HepG2 (cell line): Measurements from ENCODE around the gene NOA1. TPM values are rescaled to one million over a fixed set of nuclear protein-coding genes. Genes with fewer than 3 reads are reported as not detected.

ENCODE experiments used
- FOXA1 ChIP-seq, 2 experiments: fragments of 450-650 bp in 1 of 2; sonication (generic) in 1 of 2; formaldehyde crosslinking in 1 of 2; IDR thresholded peaks; 2 replicates each; pipeline versions ENCODE4 v1.4.0 to v1.6.1; 2016 to 2020; ENCODE audit warnings: missing genetic modification reagents in 1 of 2
- ISL2 ChIP-seq: sonication (generic); formaldehyde crosslinking; IDR thresholded peaks from 2 replicates; pipeline ENCODE4 v1.5.0; 2020; ENCODE audit warnings: missing genetic modification reagents
- TBL1XR1 ChIP-seq: fragments of 150-350 bp; IDR thresholded peaks from 2 replicates; pipeline ENCODE4 v1.6.1; 2014; ENCODE audit warnings: borderline replicate concordance, low read length; ENCODE audit not compliant: partially characterized antibody
- TOE1 ChIP-seq: sonication (generic); formaldehyde crosslinking; IDR thresholded peaks from 2 replicates; pipeline ENCODE4 v1.4.0; 2020; ENCODE audit warnings: mild to moderate bottlenecking, missing genetic modification reagents
- ZMYM4 ChIP-seq: sonication (generic); formaldehyde crosslinking; IDR thresholded peaks from 2 replicates; pipeline ENCODE4 v1.8.1; 2023; ENCODE audit warnings: mild to moderate bottlenecking, missing genetic modification reagents
- ZNF839 ChIP-seq: sonication (generic); formaldehyde crosslinking; IDR thresholded peaks from 2 replicates; pipeline ENCODE4 v1.4.0; 2020; ENCODE audit warnings: missing genetic modification reagents, mild to moderate bottlenecking, borderline replicate concordance
- ZSCAN25 ChIP-seq: sonication (generic); formaldehyde crosslinking; IDR thresholded peaks from 2 replicates; pipeline ENCODE4 v1.8.0; 2022; ENCODE audit warnings: mild to moderate bottlenecking, missing genetic modification reagents
- polyA plus RNA-seq, 8 experiments: library from polyadenylated mRNA; depleted of rRNA in 3 of 8; stranded (reverse) in 7 of 8; unstranded in 1 of 8; fragments of >200 nt; fragmentation: Illumina TruSeq in 4 of 8; extraction: Trizol in 4 of 8; gene quantifications; 2 replicates each; pipeline versions ENCODE4 v1.2.1 to v1.2.3, GENCODE V29; 2011 to 2016; ENCODE audit warnings: low read depth in 4 of 8, missing spikeins in 1 of 8, mixed read lengths in 1 of 8; ENCODE audit not compliant: insufficient read depth in 1 of 8
- total RNA-seq, 5 experiments: library from RNA; depleted of rRNA; stranded (reverse); fragments of >200 nt; fragmentation: Illumina TruSeq; extraction: Trizol; gene quantifications; 2 replicates each; pipeline ENCODE4 v1.2.3, GENCODE V29; 2016; ENCODE audit warnings: low read depth in 1 of 5
- TF ChIP-seq, protein P1 (sequence below): sonication (generic); formaldehyde crosslinking; IDR thresholded peaks from 2 replicates; pipeline ENCODE4 v1.5.1; 2020; ENCODE audit warnings: missing genetic modification reagents, mild to moderate bottlenecking, borderline replicate concordance
- TF ChIP-seq, protein P2 (sequence below): sonication (generic); formaldehyde crosslinking; conservative IDR thresholded peaks from 2 replicates; pipeline ENCODE4 v1.8.0; 2022; ENCODE audit warnings: low read depth, missing genetic modification reagents
- TF ChIP-seq, protein P3 (sequence below): IDR thresholded peaks from 2 replicates; pipeline ENCODE4 v1.6.1; 2016; ENCODE audit warnings: low read depth
- TF ChIP-seq, protein P4 (sequence below): sonication (generic); formaldehyde crosslinking; IDR thresholded peaks from 2 replicates; pipeline ENCODE4 v1.4.0; 2020; ENCODE audit warnings: mild to moderate bottlenecking, missing genetic modification reagents

NOA1 gene
- total and polyA plus RNA-seq, 2 of the 13 experiments (the other 11 are each of a cell fraction or from before 2014, with no cell fraction given): 17.3 to 19.0 TPM

DNA sequence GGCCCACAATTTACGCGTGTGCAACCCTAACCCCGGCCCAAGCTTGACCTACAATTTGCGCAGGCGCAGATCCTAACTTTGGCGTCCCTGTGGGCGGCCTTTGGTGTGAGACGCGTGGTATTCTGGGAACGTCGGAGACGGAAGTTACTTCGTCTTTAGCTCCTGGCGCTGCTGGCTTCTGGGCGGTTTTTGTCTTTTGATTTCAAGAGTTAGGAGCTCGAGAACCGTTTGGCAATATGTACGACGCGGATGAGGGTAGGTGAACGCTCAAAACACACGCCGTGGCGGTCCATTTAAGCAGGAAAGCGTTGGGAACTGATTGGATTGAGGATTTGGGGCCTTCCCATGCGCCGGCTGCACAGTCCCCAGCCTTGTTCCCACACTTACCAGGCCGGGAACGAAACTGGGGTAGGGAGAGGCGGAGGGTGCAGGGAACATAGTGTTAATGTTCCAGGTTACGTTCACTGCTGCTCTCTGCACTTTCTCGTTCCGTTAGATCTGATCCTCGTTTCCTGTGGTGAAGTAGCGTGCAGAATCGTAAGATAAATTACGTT lies 1.4 kb upstream of the NOA1 start, which contains the start of gene POLR2B (continued):
- TF ChIP-seq, protein P1, sequence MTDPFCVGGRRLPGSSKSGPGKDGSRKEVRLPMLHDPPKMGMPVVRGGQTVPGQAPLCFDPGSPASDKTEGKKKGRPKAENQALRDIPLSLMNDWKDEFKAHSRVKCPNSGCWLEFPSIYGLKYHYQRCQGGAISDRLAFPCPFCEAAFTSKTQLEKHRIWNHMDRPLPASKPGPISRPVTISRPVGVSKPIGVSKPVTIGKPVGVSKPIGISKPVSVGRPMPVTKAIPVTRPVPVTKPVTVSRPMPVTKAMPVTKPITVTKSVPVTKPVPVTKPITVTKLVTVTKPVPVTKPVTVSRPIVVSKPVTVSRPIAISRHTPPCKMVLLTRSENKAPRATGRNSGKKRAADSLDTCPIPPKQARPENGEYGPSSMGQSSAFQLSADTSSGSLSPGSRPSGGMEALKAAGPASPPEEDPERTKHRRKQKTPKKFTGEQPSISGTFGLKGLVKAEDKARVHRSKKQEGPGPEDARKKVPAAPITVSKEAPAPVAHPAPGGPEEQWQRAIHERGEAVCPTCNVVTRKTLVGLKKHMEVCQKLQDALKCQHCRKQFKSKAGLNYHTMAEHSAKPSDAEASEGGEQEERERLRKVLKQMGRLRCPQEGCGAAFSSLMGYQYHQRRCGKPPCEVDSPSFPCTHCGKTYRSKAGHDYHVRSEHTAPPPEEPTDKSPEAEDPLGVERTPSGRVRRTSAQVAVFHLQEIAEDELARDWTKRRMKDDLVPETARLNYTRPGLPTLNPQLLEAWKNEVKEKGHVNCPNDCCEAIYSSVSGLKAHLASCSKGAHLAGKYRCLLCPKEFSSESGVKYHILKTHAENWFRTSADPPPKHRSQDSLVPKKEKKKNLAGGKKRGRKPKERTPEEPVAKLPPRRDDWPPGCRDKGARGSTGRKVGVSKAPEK: no peak
- TF ChIP-seq TBL1XR1 (no peak), TOE1 (no peak), ZNF839 (no peak), FOXA1 (IDR thresholded peaks at IDR 0.05) (no peak), FOXA1 (CRISPR knock-in tag; IDR thresholded peaks at IDR 0.05) (no peak), ISL2 (no peak), ZSCAN25 (CRISPR knock-in tag) (peak; percentile 51; the same call in 1 of the 2 replicates), ZMYM4 (peak; percentile 50; the same call in 1 of the 2 replicates)
- TF ChIP-seq, protein P2, sequence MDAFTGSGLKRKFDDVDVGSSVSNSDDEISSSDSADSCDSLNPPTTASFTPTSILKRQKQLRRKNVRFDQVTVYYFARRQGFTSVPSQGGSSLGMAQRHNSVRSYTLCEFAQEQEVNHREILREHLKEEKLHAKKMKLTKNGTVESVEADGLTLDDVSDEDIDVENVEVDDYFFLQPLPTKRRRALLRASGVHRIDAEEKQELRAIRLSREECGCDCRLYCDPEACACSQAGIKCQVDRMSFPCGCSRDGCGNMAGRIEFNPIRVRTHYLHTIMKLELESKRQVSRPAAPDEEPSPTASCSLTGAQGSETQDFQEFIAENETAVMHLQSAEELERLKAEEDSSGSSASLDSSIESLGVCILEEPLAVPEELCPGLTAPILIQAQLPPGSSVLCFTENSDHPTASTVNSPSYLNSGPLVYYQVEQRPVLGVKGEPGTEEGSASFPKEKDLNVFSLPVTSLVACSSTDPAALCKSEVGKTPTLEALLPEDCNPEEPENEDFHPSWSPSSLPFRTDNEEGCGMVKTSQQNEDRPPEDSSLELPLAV (CRISPR knock-in tag): no peak
- TF ChIP-seq, protein P3, sequence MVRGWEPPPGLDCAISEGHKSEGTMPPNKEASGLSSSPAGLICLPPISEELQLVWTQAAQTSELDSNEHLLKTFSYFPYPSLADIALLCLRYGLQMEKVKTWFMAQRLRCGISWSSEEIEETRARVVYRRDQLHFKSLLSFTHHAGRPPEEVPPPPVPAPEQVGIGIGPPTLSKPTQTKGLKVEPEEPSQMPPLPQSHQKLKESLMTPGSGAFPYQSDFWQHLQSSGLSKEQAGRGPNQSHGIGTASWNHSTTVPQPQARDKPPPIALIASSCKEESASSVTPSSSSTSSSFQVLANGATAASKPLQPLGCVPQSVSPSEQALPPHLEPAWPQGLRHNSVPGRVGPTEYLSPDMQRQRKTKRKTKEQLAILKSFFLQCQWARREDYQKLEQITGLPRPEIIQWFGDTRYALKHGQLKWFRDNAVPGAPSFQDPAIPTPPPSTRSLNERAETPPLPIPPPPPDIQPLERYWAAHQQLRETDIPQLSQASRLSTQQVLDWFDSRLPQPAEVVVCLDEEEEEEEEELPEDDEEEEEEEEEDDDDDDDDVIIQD (CRISPR knock-in tag): no peak
- TF ChIP-seq, protein P4, sequence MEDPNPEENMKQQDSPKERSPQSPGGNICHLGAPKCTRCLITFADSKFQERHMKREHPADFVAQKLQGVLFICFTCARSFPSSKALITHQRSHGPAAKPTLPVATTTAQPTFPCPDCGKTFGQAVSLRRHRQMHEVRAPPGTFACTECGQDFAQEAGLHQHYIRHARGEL (CRISPR knock-in tag): no peak
